HEK293 (cell line): ENCODE measurements around the gene TARBP1.

Experiments used
- CTCF ChIA-PET: fragments of 350-600 bp; formaldehyde crosslinking; extraction: SDS; loops from one replicate; lab custom pipeline; 2021; ENCODE audit warnings: antibody characterized with exemption; lab: Yijun Ruan, JAX
- POLR2A ChIA-PET: fragments of 300-600 bp; formaldehyde crosslinking; extraction: SDS; loops from one replicate; lab custom pipeline; 2020; ENCODE audit warnings: antibody characterized with exemption, inconsistent platforms; lab: Yijun Ruan, JAX
- H3K27ac ChIP-seq: fragments of 200-500 bp; sonication (Bioruptor generic); 2 replicates; pipeline ENCODE4 v1.5.1; 2014; ENCODE audit warnings: low read depth, low read length, control low read depth, inconsistent platforms; ENCODE audit errors: extremely low read depth
- H3K36me3 ChIP-seq, 2 experiments: fragments of 200-500 bp in 1 of 2; sonication (Bioruptor generic) in 1 of 2; 1 replicate in 1 of 2; 2 replicates in 1 of 2; pipeline ENCODE4 v1.5.1; 2014 to 2017; ENCODE audit warnings: inconsistent platforms in 2 of 2, low read length in 2 of 2; ENCODE audit not compliant: control insufficient read depth in 2 of 2, insufficient read depth in 1 of 2
- H3K4me1 ChIP-seq: fragments of 200-500 bp; sonication (Bioruptor generic); 2 replicates; pipeline ENCODE4 v1.5.1; 2014; ENCODE audit warnings: mild to moderate bottlenecking, low read length, inconsistent platforms; ENCODE audit not compliant: control insufficient read depth, insufficient read depth
- H3K4me3 ChIP-seq: 2 replicates; pipeline ENCODE4 v1.5.1; 2011; ENCODE audit warnings: low read depth, mild to moderate bottlenecking, control low read depth, low read length, moderate library complexity
- H3K9me3 ChIP-seq: fragments of 200-500 bp; sonication (Bioruptor generic); 2 replicates; pipeline ENCODE4 v1.5.1; 2014; ENCODE audit warnings: low read depth, low read length, inconsistent platforms; ENCODE audit not compliant: control insufficient read depth, insufficient read depth
- GLI4 ChIP-seq: fragments of 450-650 bp; formaldehyde crosslinking; IDR thresholded peaks from 2 replicates; pipeline ENCODE4 v1.5.1; 2016; ENCODE audit warnings: missing biosample characterization, missing genetic modification characterization
- GLIS1 ChIP-seq: fragments of 450-650 bp; formaldehyde crosslinking; IDR thresholded peaks from 2 replicates; pipeline ENCODE4 v1.5.1; 2016; ENCODE audit warnings: missing biosample characterization, missing genetic modification characterization
- MZF1 ChIP-seq: fragments of 450-650 bp; formaldehyde crosslinking; IDR thresholded peaks from 2 replicates; pipeline ENCODE4 v1.5.1; 2017; ENCODE audit warnings: missing biosample characterization, missing genetic modification characterization, borderline replicate concordance
- SP2 ChIP-seq: fragments of 450-650 bp; formaldehyde crosslinking; IDR thresholded peaks from 2 replicates; pipeline ENCODE4 v1.5.1; 2016; ENCODE audit warnings: missing biosample characterization, missing genetic modification characterization
- TRIM28 ChIP-seq: IDR thresholded peaks from 2 replicates; pipeline ENCODE4 v1.6.1; 2011; ENCODE audit warnings: low read length, control low read depth, borderline replicate concordance
- ZFP37 ChIP-seq: fragments of 450-650 bp; formaldehyde crosslinking; IDR thresholded peaks from 2 replicates; pipeline ENCODE4 v1.5.1; 2016; ENCODE audit warnings: missing biosample characterization, missing genetic modification characterization
- ZFP41 ChIP-seq: fragments of 450-650 bp; formaldehyde crosslinking; IDR thresholded peaks from 2 replicates; pipeline ENCODE4 v1.5.1; 2016; ENCODE audit warnings: missing biosample characterization, missing genetic modification characterization, borderline replicate concordance
- ZIC2 ChIP-seq: fragments of 450-650 bp; formaldehyde crosslinking; IDR thresholded peaks from 2 replicates; pipeline ENCODE4 v1.5.1; 2016; ENCODE audit warnings: missing biosample characterization, missing genetic modification characterization
- ZNF132 ChIP-seq: fragments of 450-650 bp; formaldehyde crosslinking; IDR thresholded peaks from 2 replicates; pipeline ENCODE4 v1.5.1; 2017; ENCODE audit warnings: missing biosample characterization, missing genetic modification characterization, borderline replicate concordance
- ZNF138 ChIP-seq: fragments of 450-650 bp; formaldehyde crosslinking; IDR thresholded peaks from 2 replicates; pipeline ENCODE4 v1.5.1; 2016; ENCODE audit warnings: missing biosample characterization, missing genetic modification characterization, borderline replicate concordance
- ZNF174 ChIP-seq: fragments of 450-650 bp; formaldehyde crosslinking; IDR thresholded peaks from 2 replicates; pipeline ENCODE4 v1.5.0; 2017; ENCODE audit warnings: missing biosample characterization, mild to moderate bottlenecking, missing genetic modification characterization
- ZNF214 ChIP-seq: fragments of 450-650 bp; formaldehyde crosslinking; IDR thresholded peaks from 2 replicates; pipeline ENCODE4 v1.5.1; 2017; ENCODE audit warnings: missing biosample characterization, mild to moderate bottlenecking, missing genetic modification characterization, borderline replicate concordance
- ZNF311 ChIP-seq: fragments of 450-650 bp; formaldehyde crosslinking; IDR thresholded peaks from 2 replicates; pipeline ENCODE4 v1.5.1; 2017; ENCODE audit warnings: missing biosample characterization, missing genetic modification characterization, borderline replicate concordance
- ZNF341 ChIP-seq: fragments of 450-650 bp; formaldehyde crosslinking; IDR thresholded peaks from 2 replicates; pipeline ENCODE4; 2016; ENCODE audit warnings: low read depth, missing biosample characterization, missing genetic modification characterization
- ZNF558 ChIP-seq: fragments of 450-650 bp; formaldehyde crosslinking; IDR thresholded peaks from 2 replicates; pipeline ENCODE4 v1.5.1; 2016; ENCODE audit warnings: missing biosample characterization, missing genetic modification characterization
- ZNF561 ChIP-seq: fragments of 450-650 bp; IDR thresholded peaks from 2 replicates; pipeline ENCODE4 v1.5.1; 2018; ENCODE audit warnings: missing biosample characterization, missing genetic modification characterization, borderline replicate concordance
- ZNF701 ChIP-seq: fragments of 450-650 bp; formaldehyde crosslinking; IDR thresholded peaks from 2 replicates; pipeline ENCODE4 v1.5.1; 2016; ENCODE audit warnings: missing biosample characterization, missing genetic modification characterization
- ZNF776 ChIP-seq: fragments of 450-650 bp; formaldehyde crosslinking; IDR thresholded peaks from 2 replicates; pipeline ENCODE4 v1.5.0; 2017; ENCODE audit warnings: missing biosample characterization, missing genetic modification characterization, borderline replicate concordance
- ZNF830 ChIP-seq: fragments of 450-650 bp; IDR thresholded peaks from 2 replicates; pipeline ENCODE4 v1.5.0; 2018; ENCODE audit warnings: missing biosample characterization, missing genetic modification characterization, low read depth, mild to moderate bottlenecking, moderate library complexity
- ZSCAN23 ChIP-seq: fragments of 450-650 bp; formaldehyde crosslinking; IDR thresholded peaks from 2 replicates; pipeline ENCODE4 v1.5.1; 2016; ENCODE audit warnings: missing biosample characterization, missing genetic modification characterization
- TF ChIP-seq, protein P1 (sequence below): fragments of 450-650 bp; IDR thresholded peaks from 2 replicates; pipeline ENCODE4 v1.5.1; 2018; ENCODE audit warnings: missing biosample characterization, mild to moderate bottlenecking, missing genetic modification characterization
- TF ChIP-seq, protein P2 (sequence below): fragments of 450-650 bp; formaldehyde crosslinking; IDR thresholded peaks from 2 replicates; pipeline ENCODE4 v1.5.1; 2016; ENCODE audit warnings: missing biosample characterization, missing genetic modification characterization
- TF ChIP-seq, protein P3 (sequence below): fragments of 450-650 bp; formaldehyde crosslinking; IDR thresholded peaks from 2 replicates; pipeline ENCODE4 v1.5.1; 2016; ENCODE audit warnings: missing biosample characterization, missing genetic modification characterization, low read depth
- TF ChIP-seq, protein P4 (sequence below): sonication (generic); formaldehyde crosslinking; IDR thresholded peaks from 2 replicates; pipeline ENCODE4 v1.8.1; 2022; ENCODE audit warnings: mild to moderate bottlenecking, moderate library complexity, missing genetic modification reagents

Gene TARBP1

DNA sequence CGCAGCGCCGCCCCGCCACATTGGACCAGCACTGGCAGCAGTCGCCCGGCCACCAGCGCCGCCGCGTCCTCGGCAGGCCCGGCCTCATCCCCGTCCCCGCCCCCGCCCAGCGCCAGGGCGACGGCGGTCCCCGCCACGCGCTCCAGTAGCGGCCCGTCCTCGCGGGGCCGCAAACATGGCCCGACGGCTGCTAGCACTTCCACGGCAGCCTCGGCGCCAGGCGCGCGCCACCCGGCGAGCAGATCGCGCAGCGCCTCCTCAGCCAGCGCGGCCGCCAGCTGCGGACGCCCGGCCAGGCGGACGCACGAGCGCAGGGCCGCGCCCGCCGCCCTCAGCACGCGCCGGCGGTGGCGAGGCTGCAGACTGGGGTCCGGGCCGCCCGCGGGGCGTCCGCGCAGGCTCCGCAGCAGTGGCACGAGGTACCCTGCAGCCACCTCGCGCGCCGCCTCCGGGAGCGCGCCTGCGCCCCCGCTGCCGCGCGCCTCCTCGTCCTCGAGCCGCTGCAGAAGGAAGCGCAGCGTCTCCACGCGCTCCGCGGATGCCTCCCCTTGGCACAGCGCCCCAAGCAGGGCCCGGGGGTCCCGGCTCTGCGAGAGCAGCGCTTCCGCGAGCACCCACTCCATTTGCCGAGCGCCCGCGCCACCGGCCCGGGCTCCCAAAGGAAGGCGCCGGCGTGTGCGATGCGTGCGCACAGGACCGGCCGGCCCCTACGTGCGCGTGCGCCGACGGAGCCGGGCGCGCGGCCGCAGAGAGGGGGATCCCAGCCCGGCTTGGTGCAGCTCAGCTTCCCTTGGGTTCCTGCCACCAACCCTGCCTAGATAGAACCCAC lies at the start of gene TARBP1 (continued):
- TF ChIP-seq, protein P1, sequence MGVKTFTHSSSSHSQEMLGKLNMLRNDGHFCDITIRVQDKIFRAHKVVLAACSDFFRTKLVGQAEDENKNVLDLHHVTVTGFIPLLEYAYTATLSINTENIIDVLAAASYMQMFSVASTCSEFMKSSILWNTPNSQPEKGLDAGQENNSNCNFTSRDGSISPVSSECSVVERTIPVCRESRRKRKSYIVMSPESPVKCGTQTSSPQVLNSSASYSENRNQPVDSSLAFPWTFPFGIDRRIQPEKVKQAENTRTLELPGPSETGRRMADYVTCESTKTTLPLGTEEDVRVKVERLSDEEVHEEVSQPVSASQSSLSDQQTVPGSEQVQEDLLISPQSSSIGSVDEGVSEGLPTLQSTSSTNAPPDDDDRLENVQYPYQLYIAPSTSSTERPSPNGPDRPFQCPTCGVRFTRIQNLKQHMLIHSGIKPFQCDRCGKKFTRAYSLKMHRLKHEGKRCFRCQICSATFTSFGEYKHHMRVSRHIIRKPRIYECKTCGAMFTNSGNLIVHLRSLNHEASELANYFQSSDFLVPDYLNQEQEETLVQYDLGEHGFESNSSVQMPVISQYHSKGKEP (tag by site-specific recombination) = peak; percentile 65; the same call in 1 of the 2 replicates
- TF ChIP-seq ZNF311 (tag by site-specific recombination) (no peak), ZFP41 (no peak), ZNF558 (no peak), MZF1 (tag by site-specific recombination) (no peak), ZNF830 (tag by site-specific recombination) (no peak), ZNF214 (tag by site-specific recombination) (no peak), ZFP37 (tag by site-specific recombination) (no peak), ZSCAN23 (tag by site-specific recombination) (no peak)
- TF ChIP-seq, protein P2, sequence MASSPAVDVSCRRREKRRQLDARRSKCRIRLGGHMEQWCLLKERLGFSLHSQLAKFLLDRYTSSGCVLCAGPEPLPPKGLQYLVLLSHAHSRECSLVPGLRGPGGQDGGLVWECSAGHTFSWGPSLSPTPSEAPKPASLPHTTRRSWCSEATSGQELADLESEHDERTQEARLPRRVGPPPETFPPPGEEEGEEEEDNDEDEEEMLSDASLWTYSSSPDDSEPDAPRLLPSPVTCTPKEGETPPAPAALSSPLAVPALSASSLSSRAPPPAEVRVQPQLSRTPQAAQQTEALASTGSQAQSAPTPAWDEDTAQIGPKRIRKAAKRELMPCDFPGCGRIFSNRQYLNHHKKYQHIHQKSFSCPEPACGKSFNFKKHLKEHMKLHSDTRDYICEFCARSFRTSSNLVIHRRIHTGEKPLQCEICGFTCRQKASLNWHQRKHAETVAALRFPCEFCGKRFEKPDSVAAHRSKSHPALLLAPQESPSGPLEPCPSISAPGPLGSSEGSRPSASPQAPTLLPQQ (tag by site-specific recombination) = peak; percentile 88
- TF ChIP-seq, all 188 proteins: peak for 38

DNA sequence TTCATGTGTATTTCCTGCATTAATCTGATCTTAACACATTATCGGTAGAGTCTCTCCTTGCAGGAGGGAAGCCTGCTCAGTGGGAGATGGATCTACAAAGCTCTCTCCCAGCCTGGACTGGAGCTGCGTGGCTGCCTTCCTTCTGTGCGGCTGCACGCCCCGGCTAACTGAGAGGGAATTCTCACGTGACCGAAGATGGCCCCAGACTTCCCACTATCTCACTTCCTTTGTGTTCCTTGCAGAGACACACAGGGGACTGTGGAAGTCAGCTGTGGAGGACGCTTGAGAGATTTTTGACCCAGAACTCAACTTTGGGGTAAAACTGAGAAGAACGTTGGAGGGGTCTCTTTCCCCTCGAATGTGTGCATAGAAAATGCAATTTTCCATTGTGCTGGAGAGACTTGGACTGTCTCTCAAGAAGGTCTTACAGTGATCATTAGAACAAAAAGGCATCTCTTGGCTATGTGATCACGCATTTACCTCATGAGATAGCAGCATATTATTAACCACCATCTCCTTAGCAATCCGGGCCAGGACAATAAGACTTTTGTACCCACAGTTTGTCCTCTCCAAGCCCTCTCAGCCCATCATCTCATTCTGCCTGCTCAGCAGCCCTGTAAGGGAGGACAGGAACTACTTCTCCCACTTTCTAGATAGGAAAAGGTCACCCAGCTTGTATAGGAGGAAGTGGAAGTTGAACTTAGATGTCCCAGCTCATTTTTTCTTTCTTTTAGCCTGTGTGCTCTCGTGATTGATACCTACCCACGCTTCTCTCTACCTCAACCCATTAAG lies 49.3 kb upstream of the TARBP1 start:
- H3K36me3 ChIP-seq = no peaks in the 10 kb centered on the region
- CTCF ChIA-PET = interaction anchor here (0.6 to 0.7 kb wide), 2 partner anchors 15 to 589 kb away, joined by 3 to 4 read pairs; no protein-coding TSS in a partner anchor
- POLR2A ChIA-PET = interaction anchor here (1.0 kb wide), 1 partner anchor 15 kb away, joined by 5 read pairs; no protein-coding TSS in a partner anchor
- no peak overlapping the region for H3K27ac ChIP-seq
- H3K4me3 ChIP-seq = no peak overlapping the region
- TF ChIP-seq ZNF341 = peak; percentile 75
- TF ChIP-seq ZNF561 = peak; percentile 52; the same call in 1 of the 2 replicates
- TF ChIP-seq SP2 (tag by site-specific recombination) = no peak
- peak; percentile 40 for TF ChIP-seq GLIS1 (tag by site-specific recombination)
- no peak for TF ChIP-seq ZNF214 (tag by site-specific recombination)
- TF ChIP-seq GLI4 (tag by site-specific recombination) = no peak
- peak; percentile 41; the same call in 1 of the 2 replicates for TF ChIP-seq TRIM28
- peak; percentile 83 for TF ChIP-seq ZIC2 (tag by site-specific recombination)
- H3K4me1 ChIP-seq = peaks cover 8% of the 10 kb centered on the region
- H3K9me3 ChIP-seq = no peaks in the 10 kb centered on the region

DNA sequence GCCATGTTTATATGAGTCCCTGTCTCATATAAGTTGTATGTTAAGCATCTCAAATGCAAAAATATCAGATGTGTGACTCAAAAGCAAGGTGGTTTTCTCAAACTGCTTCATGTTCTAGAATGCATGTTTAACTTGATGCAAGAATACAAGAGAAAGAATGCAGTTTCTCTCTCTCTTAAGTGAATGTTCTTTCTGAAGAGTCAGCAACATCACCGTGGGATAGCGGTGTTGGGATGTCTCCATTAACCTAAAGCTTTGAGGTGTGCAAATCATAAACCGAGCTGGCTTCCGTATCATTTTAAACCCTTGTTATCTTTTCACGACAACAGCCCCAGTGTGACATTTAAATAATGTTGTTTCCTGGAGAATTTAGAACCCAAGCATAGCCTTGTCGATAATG lies 48.4 kb upstream of the TARBP1 start:
- ChIA-PET CTCF (interaction anchor here (0.6 to 0.7 kb wide), 2 partner anchors 16 to 590 kb away, joined by 3 to 4 read pairs; no protein-coding TSS in a partner anchor), POLR2A (interaction anchor here (0.9 to 1.0 kb wide), 2 partner anchors 16 to 83 kb away, joined by 3 to 5 read pairs; partner anchors contain the start of gene IRF2BP2)
- Histone ChIP-seq H3K27ac (no peak overlapping the region), H3K4me1 (peaks cover 16% of the 10 kb centered on the region), H3K36me3 (no peaks in the 10 kb centered on the region), H3K4me3 (no peak overlapping the region), H3K9me3 (no peaks in the 10 kb centered on the region)
- no peak for TF ChIP-seq ZNF138 (tag by site-specific recombination)
- no peak for TF ChIP-seq ZNF701
- no peak for TF ChIP-seq MZF1 (tag by site-specific recombination)
- no peak for TF ChIP-seq ZNF174 (tag by site-specific recombination)
- no peak for TF ChIP-seq ZNF776 (tag by site-specific recombination)
- TF ChIP-seq, protein P3, sequence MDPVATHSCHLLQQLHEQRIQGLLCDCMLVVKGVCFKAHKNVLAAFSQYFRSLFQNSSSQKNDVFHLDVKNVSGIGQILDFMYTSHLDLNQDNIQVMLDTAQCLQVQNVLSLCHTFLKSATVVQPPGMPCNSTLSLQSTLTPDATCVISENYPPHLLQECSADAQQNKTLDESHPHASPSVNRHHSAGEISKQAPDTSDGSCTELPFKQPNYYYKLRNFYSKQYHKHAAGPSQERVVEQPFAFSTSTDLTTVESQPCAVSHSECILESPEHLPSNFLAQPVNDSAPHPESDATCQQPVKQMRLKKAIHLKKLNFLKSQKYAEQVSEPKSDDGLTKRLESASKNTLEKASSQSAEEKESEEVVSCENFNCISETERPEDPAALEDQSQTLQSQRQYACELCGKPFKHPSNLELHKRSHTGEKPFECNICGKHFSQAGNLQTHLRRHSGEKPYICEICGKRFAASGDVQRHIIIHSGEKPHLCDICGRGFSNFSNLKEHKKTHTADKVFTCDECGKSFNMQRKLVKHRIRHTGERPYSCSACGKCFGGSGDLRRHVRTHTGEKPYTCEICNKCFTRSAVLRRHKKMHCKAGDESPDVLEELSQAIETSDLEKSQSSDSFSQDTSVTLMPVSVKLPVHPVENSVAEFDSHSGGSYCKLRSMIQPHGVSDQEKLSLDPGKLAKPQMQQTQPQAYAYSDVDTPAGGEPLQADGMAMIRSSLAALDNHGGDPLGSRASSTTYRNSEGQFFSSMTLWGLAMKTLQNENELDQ = no peak
- TF ChIP-seq, protein P4, sequence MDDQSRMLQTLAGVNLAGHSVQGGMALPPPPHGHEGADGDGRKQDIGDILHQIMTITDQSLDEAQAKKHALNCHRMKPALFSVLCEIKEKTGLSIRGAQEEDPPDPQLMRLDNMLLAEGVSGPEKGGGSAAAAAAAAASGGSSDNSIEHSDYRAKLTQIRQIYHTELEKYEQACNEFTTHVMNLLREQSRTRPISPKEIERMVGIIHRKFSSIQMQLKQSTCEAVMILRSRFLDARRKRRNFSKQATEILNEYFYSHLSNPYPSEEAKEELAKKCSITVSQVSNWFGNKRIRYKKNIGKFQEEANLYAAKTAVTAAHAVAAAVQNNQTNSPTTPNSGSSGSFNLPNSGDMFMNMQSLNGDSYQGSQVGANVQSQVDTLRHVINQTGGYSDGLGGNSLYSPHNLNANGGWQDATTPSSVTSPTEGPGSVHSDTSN (CRISPR knock-in tag) = no peak
- no peak for TF ChIP-seq ZNF132 (tag by site-specific recombination)
